A172 (cell line): ENCODE data around the gene GNAI2. TPM values are rescaled to one million over a fixed set of nuclear protein-coding genes. Genes with fewer than 3 reads are reported as not detected.

Experiments
- DNase-seq: peaks from one replicate; pipeline ENCODE4 v3.0.0-alpha.2; 2015; ENCODE audit warnings: low spot score
- total RNA-seq: library from RNA; depleted of rRNA; stranded (reverse); fragments of >200 nt; shearing (Covaris generic); gene quantifications from 2 replicates; pipeline ENCODE4 v1.2.3, GENCODE V29; 2014; rRNA removed

GNAI2 gene
- total RNA-seq, result 247 and 283 TPM in 2 replicates

DNA sequence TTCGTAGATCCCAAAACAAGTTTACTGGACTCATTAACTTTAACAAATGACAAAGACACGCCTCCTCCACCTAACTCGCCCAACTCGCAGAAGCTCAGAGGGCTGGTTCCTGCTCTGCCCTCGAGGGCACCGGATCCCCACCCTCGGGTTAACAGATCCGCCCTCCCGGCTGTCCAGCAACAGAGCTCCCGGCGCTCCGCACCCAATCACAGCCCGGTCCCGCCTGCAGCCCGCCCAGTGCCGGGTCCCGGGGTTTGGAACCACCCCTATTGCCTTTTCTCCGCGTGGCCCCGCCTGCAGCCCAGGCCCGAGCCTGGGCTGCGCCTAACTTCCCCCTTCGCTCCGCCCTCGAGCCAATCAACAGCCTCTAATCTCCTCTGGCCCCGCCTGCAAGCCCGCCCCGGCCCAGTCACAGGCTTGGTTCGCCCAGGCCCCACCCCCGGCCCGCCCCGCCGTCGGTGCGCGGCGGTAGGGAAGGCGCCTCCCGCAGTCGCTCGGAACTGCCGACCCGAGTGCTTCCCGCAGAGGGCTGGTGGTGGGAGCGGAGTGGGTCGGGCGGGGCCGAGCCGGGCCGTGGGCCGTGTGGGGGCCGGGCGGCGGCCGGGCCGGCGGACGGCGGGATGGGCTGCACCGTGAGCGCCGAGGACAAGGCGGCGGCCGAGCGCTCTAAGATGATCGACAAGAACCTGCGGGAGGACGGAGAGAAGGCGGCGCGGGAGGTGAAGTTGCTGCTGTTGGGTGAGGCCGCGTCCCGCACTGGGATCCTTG lies at the start of gene GNAI2:
Gene GNAI2 (plus strand): TSS at position 489 of the 768 bp plus-strand sequence. CDS start 132 bp downstream, at position 621.
- peak; percentile 96 for DNase-seq

DNA sequence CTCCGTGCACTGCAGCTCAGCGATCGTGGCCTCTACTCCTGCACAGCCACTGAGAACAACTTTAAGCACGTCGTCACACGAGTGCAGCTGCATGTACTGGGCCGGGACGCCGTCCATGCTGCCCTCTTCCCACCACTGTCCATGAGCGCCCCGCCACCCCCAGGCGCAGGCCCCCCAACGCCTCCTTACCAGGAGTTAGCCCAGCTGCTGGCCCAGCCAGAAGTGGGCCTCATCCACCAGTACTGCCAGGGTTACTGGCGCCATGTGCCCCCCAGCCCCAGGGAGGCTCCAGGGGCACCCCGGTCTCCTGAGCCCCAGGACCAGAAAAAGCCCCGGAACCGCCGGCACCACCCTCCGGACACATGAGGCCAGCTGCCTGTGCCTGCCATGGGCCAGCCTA lies 48.3 kb upstream of the GNAI2 start:
- no peak for DNase-seq

DNA sequence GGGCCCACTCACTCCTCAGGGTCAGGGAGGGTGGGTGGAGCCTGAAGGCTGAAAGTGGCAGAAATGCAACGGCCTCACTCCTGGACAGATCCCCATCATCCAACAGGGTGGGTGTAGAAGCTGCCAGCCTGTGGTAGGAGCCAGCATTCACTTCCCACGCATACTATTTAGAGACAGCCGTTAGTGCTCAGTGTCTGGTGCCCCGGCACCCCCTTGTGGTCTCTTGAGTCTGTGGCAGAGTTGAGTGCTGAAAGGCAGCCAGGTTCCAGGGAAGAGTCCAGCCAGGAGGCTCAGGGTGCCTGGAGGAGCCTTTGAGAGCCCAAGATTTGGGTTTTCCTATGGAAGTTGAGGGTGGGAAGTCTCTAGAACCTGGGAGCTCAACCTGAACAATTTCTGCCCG lies 46.7 kb upstream of the GNAI2 start:
- peak; percentile 78 for DNase-seq

DNA sequence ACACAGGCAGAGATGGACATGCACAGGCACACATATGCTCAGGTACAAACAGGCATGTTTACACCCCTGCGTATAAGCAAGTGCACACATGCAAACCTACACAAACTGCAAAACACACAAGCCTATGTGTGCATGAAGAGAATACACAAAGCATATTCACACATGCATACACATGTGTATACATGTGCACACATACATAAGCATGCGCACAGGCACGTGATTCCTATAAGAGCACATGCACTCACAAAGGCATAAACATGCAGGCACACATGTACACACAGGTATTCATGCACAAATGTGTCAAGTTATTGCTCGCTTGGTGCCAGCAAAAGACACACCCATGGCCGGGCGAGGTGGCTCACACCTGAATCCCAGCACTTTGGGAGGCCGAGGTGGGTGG lies 46.0 kb upstream of the GNAI2 start:
- no peak for DNase-seq

DNA sequence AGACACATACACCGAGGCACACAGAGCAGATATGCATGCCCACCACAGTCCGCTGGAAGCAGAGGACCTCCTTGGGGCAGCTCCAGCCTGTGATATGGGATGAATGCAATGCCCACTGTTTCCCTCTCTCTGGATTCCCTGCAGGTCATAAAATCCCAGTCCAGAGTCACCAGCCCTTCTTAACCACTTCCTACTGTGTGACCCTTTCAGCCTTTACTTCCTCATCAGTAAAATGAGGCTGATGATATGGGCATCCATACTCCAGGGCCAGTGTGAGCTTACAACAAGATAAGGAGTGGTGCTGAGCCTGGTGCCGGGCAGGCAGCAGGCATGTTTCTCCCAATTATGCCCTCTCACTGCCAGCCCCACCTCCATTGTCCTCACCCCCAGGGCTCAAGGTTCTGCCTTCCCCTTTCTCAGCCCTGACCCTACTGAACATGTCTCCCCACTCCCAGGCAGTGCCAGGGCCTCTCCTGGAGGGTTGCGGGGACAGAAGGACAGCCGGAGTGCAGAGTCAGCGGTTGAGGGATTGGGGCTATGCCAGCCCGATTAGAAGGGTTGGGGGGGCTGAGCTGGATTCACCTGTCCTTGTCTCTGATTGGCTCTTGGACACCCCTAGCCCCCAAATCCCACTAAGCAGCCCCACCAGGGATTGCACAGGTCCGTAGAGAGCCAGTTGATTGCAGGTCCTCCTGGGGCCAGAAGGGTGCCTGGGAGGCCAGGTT lies 44.9 kb upstream of the GNAI2 start, which contains the start of gene GNAT1:
Gene GNAT1 (plus strand): TSS at position 675 of the 725 bp plus-strand sequence. CDS start 116 bp downstream, outside the sequence.
- no peak for DNase-seq

DNA sequence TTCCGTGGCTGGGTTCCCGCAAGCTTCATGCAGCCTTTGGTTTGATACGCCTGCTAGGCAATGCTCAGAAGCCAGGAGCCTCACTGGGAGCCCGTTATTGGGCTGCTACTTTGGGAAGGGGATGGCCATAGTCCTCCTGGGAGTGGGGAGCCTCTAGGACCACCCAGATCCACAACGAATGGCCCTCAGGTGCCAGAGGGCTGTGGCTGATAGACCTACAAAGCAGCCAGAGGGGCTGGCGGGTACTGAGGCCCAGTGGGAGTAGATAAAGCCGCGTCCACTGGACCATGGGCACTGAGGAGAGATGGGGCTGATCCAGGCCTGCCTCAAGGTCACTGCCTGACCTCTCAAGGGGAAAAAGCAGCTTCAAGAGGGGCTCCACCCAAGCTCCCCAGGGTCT lies 43.9 kb upstream of the GNAI2 start:
- no peak for DNase-seq

DNA sequence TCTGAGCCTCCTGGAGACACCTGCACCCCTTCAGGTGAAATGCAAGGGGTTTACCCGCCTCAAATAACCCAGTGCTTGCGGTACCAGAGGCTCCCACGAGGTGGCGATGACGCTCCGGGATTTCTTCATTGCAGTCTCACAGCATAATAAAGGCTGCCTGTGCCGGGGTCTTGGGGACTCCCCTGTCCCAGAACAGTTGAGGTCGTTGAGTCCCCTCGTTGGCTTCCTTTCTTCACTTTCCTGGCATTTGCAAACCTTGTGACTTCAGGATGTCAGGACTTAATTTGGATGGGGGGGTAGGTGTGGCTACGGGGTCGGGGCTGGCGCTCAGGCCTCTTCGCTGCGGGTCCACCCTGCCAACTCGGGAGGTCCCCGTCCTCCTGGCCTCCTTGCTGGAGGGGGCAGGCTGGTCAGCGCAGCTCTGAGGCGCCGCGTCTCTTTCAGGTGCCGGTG lies 43.3 kb upstream of the GNAI2 start:
- peak; percentile 49 for DNase-seq

DNA sequence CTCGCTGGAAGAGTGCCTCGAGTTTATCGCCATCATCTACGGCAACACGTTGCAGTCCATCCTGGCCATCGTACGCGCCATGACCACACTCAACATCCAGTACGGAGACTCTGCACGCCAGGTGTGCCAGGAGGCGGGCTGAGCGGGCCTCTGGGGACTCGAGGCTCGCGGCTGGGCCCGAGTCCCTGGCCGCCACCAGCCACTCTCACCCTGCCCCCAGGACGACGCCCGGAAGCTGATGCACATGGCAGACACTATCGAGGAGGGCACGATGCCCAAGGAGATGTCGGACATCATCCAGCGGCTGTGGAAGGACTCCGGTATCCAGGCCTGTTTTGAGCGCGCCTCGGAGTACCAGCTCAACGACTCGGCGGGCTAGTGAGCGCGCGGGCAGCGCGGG lies 42.7 kb upstream of the GNAI2 start:
- no peak for DNase-seq

DNA sequence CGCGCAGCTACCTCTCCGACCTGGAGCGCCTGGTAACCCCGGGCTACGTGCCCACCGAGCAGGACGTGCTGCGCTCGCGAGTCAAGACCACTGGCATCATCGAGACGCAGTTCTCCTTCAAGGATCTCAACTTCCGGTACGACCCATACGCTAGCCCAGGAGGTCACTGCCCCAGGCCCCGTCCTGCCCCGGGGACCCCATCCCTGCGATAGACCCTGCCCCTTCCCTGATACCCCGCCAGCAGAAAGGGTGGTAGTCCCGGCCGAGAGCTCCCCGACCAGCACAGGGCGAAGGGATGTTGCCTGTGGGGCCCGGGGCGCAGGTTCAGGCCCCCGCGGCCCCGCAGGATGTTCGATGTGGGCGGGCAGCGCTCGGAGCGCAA lies 42.3 kb upstream of the GNAI2 start:
- no peak for DNase-seq

DNA sequence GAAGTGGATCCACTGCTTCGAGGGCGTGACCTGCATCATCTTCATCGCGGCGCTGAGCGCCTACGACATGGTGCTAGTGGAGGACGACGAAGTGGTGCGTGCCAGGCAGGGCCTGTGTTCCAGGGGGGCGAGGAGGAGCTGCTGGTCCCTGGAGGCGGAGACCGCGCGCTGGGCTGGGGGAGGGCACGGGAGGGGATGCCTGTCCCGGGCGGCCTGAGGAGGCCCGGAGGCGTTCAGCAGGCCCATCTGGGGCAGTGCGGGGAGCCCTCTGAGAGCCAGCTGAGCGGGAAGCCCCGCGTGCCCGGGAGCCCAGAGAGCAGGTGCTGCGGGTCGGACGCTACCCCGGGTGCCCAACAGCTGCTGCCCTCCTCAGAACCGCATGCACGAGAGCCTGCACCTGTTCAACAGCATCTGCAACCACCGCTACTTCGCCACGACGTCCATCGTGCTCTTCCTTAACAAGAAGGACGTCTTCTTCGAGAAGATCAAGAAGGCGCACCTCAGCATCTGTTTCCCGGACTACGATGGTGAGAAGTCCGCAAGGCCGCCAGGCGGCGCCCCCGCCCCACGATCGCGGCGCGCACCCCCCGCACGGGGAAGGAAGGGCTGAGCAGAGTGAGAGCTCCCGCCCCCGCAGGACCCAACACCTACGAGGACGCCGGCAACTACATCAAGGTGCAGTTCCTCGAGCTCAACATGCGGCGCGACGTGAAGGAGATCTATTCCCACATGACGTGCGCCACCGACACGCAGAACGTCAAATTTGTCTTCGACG lies 41.7 kb upstream of the GNAI2 start:
- DNase-seq, result no peak

DNA sequence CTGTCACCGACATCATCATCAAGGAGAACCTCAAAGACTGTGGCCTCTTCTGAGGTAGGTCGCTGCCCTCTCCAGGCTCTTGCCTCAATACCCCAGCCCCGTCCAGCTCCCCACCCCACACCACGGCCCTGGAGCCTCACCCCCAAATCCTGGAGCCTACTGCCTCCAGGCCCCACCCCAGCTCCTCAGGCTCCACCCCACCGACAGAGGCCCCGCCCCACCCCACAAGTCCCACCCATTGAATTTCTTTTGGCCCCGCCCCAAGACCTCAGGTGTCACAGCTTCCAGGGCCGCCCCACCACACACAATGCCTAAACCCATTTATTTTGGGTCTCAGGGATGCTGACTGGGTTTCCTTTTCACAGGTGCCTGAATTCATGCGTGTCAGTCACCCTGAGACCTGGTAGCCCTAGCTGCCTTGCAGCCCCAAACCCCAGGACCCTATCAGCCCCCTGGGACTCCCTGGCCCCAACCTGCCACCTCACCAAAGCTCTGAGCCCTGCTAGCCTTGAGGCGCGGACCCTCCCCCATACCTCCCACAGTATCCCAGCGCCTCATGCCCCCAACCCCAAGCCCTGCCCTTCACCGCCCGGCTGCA lies 41.0 kb upstream of the GNAI2 start:
- no peak for DNase-seq

DNA sequence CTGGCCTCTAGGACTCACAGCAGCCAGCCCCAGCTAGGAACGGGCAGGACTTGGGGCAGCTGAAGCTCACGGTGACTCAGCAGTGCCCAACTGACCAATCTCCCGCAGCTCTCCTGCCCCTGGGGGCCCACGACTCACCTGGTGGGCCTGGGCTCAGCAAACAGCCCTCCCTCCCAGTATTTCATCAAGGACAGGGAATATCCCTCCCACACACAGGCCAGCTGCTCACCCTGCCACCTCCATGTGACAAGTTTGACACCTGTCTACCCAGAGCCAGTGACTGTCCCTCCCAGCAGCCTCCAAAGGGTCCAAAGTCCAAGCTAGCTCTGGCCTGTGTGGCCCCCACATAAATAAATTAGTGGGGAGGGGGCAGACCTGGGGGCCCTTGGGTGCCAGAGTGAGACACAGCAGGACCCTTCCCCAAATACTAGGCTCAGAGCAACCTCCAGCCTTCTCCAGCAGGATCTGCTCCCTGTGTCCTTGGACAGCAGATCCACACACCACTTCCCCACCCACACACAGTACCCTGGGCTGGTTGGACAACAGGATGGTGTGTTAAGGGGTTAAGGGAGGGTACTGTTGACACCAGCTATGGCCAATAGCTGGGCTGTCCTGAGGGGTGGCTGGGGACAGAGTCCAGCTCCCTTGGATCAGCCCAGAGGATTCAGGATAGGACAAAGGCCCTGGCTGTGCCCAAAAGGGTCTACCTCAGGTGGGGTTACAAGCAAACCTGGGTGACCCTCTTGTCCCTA lies 40.3 kb upstream of the GNAI2 start:
- DNase-seq, result peak; percentile 19

DNA sequence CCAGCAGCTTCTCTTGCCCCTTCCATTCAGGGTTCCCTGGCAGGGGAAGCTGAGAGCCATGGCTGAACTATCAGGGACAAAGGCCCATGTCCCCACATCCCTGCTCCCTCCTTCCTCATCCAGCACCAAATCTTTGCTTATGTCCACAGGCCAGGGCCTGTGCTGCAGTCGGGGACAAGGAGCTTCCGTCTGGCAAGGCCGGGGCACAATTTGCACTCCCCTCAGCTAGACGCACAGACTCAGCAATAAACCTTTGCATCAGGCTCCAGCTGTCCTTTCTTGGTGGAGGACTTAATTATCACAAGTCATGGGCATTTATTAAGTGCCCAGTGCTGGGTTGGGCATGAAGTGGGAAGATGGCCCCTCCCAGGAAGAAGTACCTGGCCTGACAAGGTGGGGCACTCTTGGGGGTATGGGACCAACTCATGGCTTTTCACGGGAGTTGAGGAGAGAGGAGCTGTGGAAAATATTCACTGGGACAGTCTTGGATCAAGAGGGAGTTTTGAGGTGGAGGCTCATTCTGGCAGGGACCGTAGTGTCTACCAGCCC lies 39.7 kb upstream of the GNAI2 start:
- DNase-seq, result no peak

DNA sequence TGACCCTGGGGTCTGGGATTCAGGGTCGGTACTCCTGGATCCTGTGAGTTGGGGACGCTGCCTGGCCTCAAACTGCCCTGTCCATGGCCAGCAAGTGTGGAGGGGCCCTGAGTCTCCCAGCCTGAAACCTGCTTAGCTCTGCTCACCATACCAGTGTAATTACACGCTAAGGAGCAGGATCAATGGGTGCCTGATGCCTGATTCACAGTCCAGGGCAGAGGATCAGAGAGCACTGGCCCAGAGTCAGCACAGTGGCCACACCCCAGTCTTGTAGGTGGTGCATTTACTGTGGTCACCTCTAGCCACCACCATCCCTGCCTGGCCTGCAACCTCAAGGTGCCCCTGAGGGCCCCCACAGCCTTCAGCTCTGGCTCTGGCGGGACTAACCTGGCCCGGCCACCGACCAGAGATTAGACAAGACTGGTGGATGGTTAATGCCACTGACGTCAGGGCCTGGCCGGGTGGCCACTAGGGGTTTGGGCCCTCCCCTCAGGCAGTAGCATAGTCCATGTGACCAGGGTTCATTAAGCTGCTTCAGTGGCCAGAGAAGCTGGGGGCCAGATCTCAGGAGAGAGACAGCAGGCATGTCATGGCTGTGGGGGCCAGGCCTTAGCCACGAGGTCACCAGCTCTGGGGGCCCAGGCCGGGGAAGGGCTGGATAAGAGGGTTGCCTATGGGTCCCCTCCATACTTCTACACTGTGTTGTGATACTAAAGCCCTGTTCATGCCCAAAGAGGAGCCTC lies 34.3 kb upstream of the GNAI2 start:
- DNase-seq, result no peak

DNA sequence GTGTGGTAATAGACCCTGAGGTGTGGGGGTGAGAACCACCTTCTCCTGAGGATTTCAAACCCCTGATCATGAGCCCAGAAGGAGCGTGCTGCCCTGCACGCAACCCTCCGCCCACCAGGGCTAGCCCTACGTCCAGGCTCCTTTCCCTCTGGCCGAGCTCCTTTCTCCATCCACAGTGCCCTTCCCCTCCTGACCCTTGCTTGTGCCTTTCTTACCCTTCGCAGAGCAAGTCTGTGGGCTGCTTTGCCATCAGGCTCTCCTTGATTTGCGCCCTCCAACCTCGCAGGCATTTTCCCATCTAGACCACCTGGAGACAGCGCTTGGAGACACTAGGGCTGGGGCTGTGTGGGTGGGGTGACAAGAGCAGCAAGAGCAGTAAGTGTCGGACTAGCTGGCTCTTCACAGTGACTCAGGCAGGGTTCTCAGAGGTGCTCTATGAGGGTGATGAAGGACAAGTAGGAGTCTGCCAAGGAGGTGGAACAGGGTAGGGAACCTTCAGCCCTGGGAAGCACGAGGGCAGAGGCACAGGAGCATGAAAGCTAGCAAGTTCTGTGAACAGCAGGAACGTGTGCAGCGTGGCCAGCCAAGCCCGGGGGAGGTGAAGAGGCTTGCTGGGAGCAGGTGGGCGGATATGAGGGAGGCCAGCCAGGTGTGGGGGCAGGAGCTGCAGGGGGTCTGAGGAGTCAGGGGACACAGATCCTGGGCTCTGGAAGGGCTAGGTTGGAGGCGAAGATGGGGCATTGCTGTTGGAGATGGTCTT lies 33.5 kb upstream of the GNAI2 start:
- no peak for DNase-seq

DNA sequence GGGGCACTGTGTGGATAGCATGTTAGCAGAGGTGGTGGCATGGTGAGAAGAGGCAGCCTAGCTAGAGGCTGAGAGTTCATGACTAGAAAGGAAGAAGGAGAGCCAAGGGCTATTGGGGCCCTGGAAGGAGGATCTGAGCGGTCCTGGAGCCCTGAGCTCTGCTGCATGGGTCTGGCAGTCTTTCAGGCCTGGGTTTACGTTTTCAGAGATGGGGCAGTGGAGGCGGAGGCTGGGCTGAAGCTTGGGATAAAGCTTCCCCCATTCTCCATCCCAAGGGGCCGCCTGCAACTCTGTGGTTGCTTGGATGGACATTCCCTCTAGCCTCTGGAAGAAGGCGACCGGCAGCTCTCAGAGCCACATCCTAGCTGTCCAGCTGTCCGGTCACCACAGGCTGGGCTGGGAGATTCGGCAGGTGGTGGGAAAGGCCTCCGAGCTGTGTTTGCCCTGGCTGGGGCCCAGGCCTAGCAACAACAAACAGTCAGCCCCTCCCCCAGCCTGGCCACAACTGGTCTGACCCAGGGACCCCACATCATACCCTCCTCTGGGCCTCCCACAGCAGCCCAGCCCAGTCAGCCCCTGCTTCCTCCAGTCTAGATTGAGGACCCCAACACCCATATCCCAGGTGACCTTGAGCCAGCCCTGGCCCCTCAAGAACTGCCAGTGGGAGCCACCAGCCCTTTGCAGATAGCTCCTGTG lies 32.7 kb upstream of the GNAI2 start:
- no peak for DNase-seq

DNA sequence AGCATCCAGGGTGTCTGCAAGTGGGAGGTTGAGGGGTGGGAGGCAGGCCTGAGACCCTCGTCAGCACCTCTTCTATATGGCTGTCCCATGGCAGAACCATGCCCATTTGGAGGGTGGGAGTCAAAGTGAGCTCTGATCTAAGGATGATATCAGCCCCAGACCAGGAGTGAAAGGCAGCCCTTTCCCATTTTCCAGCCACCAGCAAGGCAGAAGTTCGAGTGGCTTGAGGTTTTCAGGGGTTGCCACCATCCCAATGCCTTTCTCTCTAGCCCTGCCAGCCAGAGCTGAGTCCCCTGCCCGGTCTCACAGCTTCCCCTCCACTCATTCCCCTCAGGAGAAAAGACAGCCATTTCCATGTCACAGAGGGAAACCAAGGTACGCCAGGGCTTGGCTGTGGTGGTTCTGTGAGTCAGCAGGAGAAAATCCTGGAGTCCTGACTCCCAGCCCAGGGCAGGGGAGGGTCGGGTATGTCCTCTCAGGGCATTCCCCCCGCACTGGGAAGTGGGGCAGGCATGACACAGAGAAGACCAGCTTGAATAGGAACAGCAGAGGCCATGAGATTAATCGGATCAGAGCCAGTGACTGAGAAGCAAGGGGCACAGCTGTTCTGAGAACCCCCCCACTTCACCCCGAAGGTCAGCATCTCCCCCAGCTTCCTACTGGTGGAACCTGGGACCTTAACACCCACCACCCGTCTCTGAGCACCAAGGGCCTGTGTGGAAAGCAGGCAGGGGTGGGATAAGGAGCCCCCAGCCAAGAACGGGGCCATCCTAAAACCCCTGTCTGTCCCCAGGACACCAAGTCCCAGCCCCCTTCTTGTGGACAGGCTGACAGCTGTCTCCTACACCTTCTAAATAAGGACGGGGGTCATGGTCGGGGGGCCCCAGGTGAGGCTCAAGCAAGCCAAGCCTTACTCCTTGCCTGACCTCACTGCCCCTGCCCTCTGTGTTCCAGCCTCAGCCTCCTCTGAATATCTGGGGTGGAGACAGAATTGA lies 31.9 kb upstream of the GNAI2 start:
- no peak for DNase-seq
